HepG2 (cell line): Measurements from ENCODE around the gene SPINT3. TPM values are rescaled to one million over a fixed set of nuclear protein-coding genes. Genes with fewer than 3 reads are reported as not detected.

Experiments used
- ATAC-seq: fragments of 200-7000 bp; cut with Tn5 transposase; 3 replicates; pipeline ENCODE4 v1.9.1; 2020; ENCODE audit warnings: mild to moderate bottlenecking, moderate library complexity
- BruUV-seq: library from RNA; stranded (reverse); fragments of 400-500 nt; replicated peaks from 2 replicates; lab custom pipeline; 2021; lab: Mats Ljungman, UMichigan
- CTCF ChIA-PET: fragments of 300-600 bp; formaldehyde crosslinking; extraction: SDS; loops from one replicate; lab custom pipeline; 2021; ENCODE audit warnings: low total read pairs, inconsistent platforms, low intra/inter-chr PET ratio; lab: Yijun Ruan, JAX
- POLR2A ChIA-PET: fragments of 350-600 bp; sonication (Branson Sonifier 250); formaldehyde crosslinking; loops from one replicate; lab custom pipeline; 2020; ENCODE audit warnings: antibody characterized with exemption, inconsistent platforms; lab: Yijun Ruan, JAX
- DNase-seq: peaks from one replicate; pipeline ENCODE4 v3.0.0-alpha.2; 2015; ENCODE audit warnings: low spot score
- FAIRE-seq: peaks from 3 replicates; lab custom pipeline; 2011; peaks lifted over from hg19 to GRCh38; lab: Jason Lieb, UNC
- H2AFZ ChIP-seq: one replicate; pipeline ENCODE4 v1.6.1; 2011; ENCODE audit warnings: low read length, inconsistent platforms
- H3K27ac ChIP-seq: fragments of 300-600 bp; 3 replicates; pipeline ENCODE4 v1.8.0; 2011; ENCODE audit warnings: mixed run types, mild to moderate bottlenecking, mixed read lengths, low read length, inconsistent platforms; ENCODE audit not compliant: insufficient read depth; ENCODE audit errors: extremely low read length
- H3K27me3 ChIP-seq, 2 experiments: fragments of 200-600 bp in 1 of 2; 2 replicates in 1 of 2; 3 replicates in 1 of 2; pipeline versions ENCODE4 v1.6.0 to v1.8.0; 2011; ENCODE audit warnings: low read length in 2 of 2, mild to moderate bottlenecking in 2 of 2, moderate library complexity in 2 of 2, inconsistent platforms in 1 of 2; ENCODE audit not compliant: insufficient read depth in 2 of 2, control insufficient read depth in 1 of 2
- H3K36me3 ChIP-seq, 2 experiments: fragments of 200-600 bp in 1 of 2; replicated peaks in 1 of 2; 2 replicates in 1 of 2; 3 replicates in 1 of 2; pipeline versions ENCODE4 v1.5.1 to v1.8.0; 2011; ENCODE audit warnings: low read length in 2 of 2, inconsistent platforms in 1 of 2; ENCODE audit not compliant: insufficient read depth in 2 of 2, control insufficient read depth in 1 of 2
- H3K4me1 ChIP-seq: 2 replicates; pipeline ENCODE4 v1.5.1; 2012; ENCODE audit warnings: low read length, inconsistent platforms; ENCODE audit not compliant: insufficient read depth
- H3K4me2 ChIP-seq: 2 replicates; pipeline ENCODE4 v1.6.0; 2011; ENCODE audit warnings: low read depth, low read length, inconsistent platforms
- H3K4me3 ChIP-seq, 3 experiments: fragments of 200-600 bp in 1 of 3; sonication (generic), shearing (Covaris generic) in 1 of 3; replicated peaks in 1 of 3; 2 replicates each; pipeline ENCODE4 v1.5.1; 2011 to 2016; ENCODE audit warnings: low read length in 3 of 3, inconsistent platforms in 2 of 3, low read depth in 2 of 3, mild to moderate bottlenecking in 2 of 3, control low read depth in 1 of 3, mixed read lengths in 1 of 3; ENCODE audit not compliant: insufficient read depth in 1 of 3
- H3K79me2 ChIP-seq: one replicate; pipeline ENCODE4 v1.6.1; 2011; ENCODE audit warnings: low read length, inconsistent platforms; ENCODE audit not compliant: insufficient read depth
- H3K9ac ChIP-seq: 2 replicates; pipeline ENCODE4 v1.6.0; 2011; ENCODE audit warnings: mild to moderate bottlenecking, low read depth, low read length, inconsistent platforms; ENCODE audit not compliant: insufficient read depth
- H3K9me3 ChIP-seq: 2 replicates; pipeline ENCODE4 v1.5.1; 2012; ENCODE audit warnings: mild to moderate bottlenecking, low read length
- H4K20me1 ChIP-seq: 2 replicates; pipeline ENCODE4 v1.6.0; 2011; ENCODE audit warnings: inconsistent platforms, mild to moderate bottlenecking, low read length, moderate library complexity; ENCODE audit not compliant: insufficient read depth
- ATF7-NPFF ChIP-seq: sonication (generic); formaldehyde crosslinking; IDR thresholded peaks from 2 replicates; pipeline ENCODE4 v1.8.1; 2023; ENCODE audit warnings: mild to moderate bottlenecking, low read depth, missing genetic modification reagents, moderate library complexity
- E2F1 ChIP-seq: sonication (generic); formaldehyde crosslinking; IDR thresholded peaks from 2 replicates; pipeline ENCODE4 v1.5.0; 2020; ENCODE audit warnings: missing genetic modification reagents
- GZF1 ChIP-seq: sonication (generic); formaldehyde crosslinking; IDR thresholded peaks from 2 replicates; pipeline ENCODE4 v1.5.1; 2020; ENCODE audit warnings: mild to moderate bottlenecking, missing genetic modification reagents
- MED1 ChIP-seq: sonication (generic); formaldehyde crosslinking; IDR thresholded peaks from 2 replicates; pipeline ENCODE4 v1.4.0; 2020; ENCODE audit warnings: missing genetic modification reagents
- NFIB ChIP-seq: sonication (generic); formaldehyde crosslinking; IDR thresholded peaks from 2 replicates; pipeline ENCODE4 v1.9.0; 2021; ENCODE audit warnings: missing genetic modification reagents, mild to moderate bottlenecking, borderline replicate concordance
- NFIC ChIP-seq: IDR thresholded peaks from 2 replicates; pipeline ENCODE4 v1.6.1; 2012; ENCODE audit warnings: mild to moderate bottlenecking, low read length, inconsistent platforms
- RNF2 ChIP-seq: fragments of 450-650 bp; conservative IDR thresholded peaks from 2 replicates; pipeline ENCODE4 v1.6.1; 2016; ENCODE audit warnings: low read depth
- TBX3 ChIP-seq: fragments of 450-650 bp; IDR thresholded peaks from 2 replicates; pipeline ENCODE4 v1.6.1; 2017; ENCODE audit warnings: antibody characterized with exemption, mild to moderate bottlenecking, inconsistent platforms, borderline replicate concordance
- ZFP36L2 ChIP-seq: sonication (generic); formaldehyde crosslinking; IDR thresholded peaks from 2 replicates; pipeline ENCODE4 v1.4.0; 2020; ENCODE audit warnings: missing genetic modification reagents
- ZNF326 ChIP-seq: sonication (generic); formaldehyde crosslinking; IDR thresholded peaks from 2 replicates; pipeline ENCODE4 v1.4.0; 2020; ENCODE audit warnings: missing genetic modification reagents, borderline replicate concordance
- ZNF713 ChIP-seq: sonication (generic); formaldehyde crosslinking; IDR thresholded peaks from 2 replicates; pipeline ENCODE4 v1.4.0; 2020; ENCODE audit warnings: mild to moderate bottlenecking, missing genetic modification reagents
- WGBS: methylation state at CpG from one replicate; pipeline ENCODE4 v1.1.6; 2017; ENCODE audit warnings: low lambda C conversion rate; 5-methylcytosine and 5-hydroxymethylcytosine counted together
- in situ Hi-C: cut with HindIII; loops from 2 replicates; pipeline ENCODE4 v1.10.0; 2017; ENCODE audit warnings: low pct_unique_long_range_greater_than_20kb; ENCODE audit not compliant: extremely low pct_ligation_motif_present
- intact Hi-C: fragments of 100-400 bp; cut with micrococcal nuclease; formaldehyde crosslinking; loops from one replicate; pipeline ENCODE4 v1.10.0; 2022; ENCODE audit not compliant: unreplicated experiment
- polyA plus RNA-seq, 8 experiments: library from polyadenylated mRNA; depleted of rRNA in 3 of 8; stranded (reverse) in 7 of 8; unstranded in 1 of 8; fragments of >200 nt; fragmentation: Illumina TruSeq in 4 of 8; extraction: Trizol in 4 of 8; gene quantifications; 2 replicates each; pipeline versions ENCODE4 v1.2.1 to v1.2.3, GENCODE V29; 2011 to 2016; ENCODE audit warnings: low read depth in 4 of 8, missing spikeins in 1 of 8, mixed read lengths in 1 of 8; ENCODE audit not compliant: insufficient read depth in 1 of 8
- total RNA-seq, 5 experiments: library from RNA; depleted of rRNA; stranded (reverse); fragments of >200 nt; fragmentation: Illumina TruSeq; extraction: Trizol; gene quantifications; 2 replicates each; pipeline ENCODE4 v1.2.3, GENCODE V29; 2016; ENCODE audit warnings: low read depth in 1 of 5
- TF ChIP-seq, protein P1 (sequence below): sonication (generic); formaldehyde crosslinking; IDR thresholded peaks from 2 replicates; pipeline ENCODE4 v1.5.1; 2020; ENCODE audit warnings: mild to moderate bottlenecking, missing genetic modification reagents, borderline replicate concordance

Gene SPINT3
- total and polyA plus RNA-seq, 2 of the 13 experiments (the other 11 are each of a cell fraction or from before 2014, with no cell fraction given), result not detected

DNA sequence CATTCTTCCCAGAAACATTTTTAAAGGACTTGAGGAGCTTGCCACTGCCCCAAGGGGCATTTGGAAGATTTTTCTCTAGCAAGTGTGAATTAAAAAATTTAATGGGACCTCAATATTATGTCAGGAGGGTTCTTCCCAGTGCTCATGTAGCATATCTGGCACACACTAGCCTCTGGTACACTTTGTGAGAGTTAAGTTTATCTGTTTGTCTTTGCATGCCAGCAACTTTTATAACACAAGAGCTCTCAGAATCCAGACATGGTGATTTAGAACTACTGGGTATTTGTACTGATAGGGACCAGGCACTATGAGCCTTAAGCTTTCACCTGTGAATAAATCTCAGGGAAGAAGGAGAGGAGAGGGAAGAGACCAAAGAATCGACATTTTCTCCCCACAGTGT, 12.9 kb downstream of the SPINT3 start (continued):
- TF ChIP-seq E2F1 (CRISPR knock-in tag), result no peak
- TF ChIP-seq TBX3, result no peak
- no peak for TF ChIP-seq NFIC

- no peak for ATAC-seq
- in situ Hi-C loops, result no loop called here
- TF ChIP-seq ZNF713 (CRISPR knock-in tag) (no peak), GZF1 (CRISPR knock-in tag) (no peak), ZNF326 (no peak), MED1 (CRISPR knock-in tag) (no peak), NFIB (no peak), ATF7-NPFF (CRISPR knock-in tag) (no peak), RNF2 (no peak), ZFP36L2 (CRISPR knock-in tag) (no peak)
- TF ChIP-seq, protein P1, sequence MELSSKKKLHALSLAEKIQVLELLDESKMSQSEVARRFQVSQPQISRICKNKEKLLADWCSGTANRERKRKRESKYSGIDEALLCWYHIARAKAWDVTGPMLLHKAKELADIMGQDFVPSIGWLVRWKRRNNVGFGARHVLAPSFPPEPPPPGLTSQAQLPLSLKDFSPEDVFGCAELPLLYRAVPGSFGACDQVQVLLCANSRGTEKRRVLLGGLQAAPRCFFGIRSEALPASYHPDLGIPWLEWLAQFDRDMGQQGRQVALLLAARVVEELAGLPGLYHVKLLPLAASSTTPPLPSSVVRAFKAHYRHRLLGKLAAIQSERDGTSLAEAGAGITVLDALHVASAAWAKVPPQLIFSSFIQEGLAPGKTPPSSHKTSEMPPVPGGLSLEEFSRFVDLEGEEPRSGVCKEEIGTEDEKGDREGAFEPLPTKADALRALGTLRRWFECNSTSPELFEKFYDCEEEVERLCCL (CRISPR knock-in tag), result no peak
These were observed 13.8 kb downstream of the SPINT3 start for GRCh38 chr20:45501600-45501999.

More at GRCh38 chr20:45501600-45501999, 13.8 kb downstream of the SPINT3 start:
- ChIA-PET POLR2A (no interaction called here), CTCF (no interaction called here)
- no peak overlapping the region for H3K4me2 ChIP-seq
- H3K27me3 ChIP-seq, result peaks cover 3 to 8% of the 10 kb centered on the region in 2 experiments; a peak in 1 of 5 replicates
- WGBS, result 0% methylated on average over 1 of the region's 1 CpG
- H3K27ac ChIP-seq, result no peak overlapping the region
- H3K9me3 ChIP-seq, result no peaks in the 10 kb centered on the region
- no peaks in the 10 kb centered on the region for H3K79me2 ChIP-seq
- DNase-seq (no peak), FAIRE-seq (no peak)
- H3K9ac ChIP-seq, result no peak overlapping the region
- no peak overlapping the region for H3K4me3 ChIP-seq
- BruUV-seq, result no TSS peak
- no peak overlapping the region for H2AFZ ChIP-seq
- intact Hi-C loops, result no loop called here
- H3K4me1 ChIP-seq, result 0 out of 2 replicates have a peak, but pooled peaks cover 5% of the 10 kb centered on the region
- no peaks in the 10 kb centered on the region for H4K20me1 ChIP-seq
- no peaks in the 10 kb centered on the region for H3K36me3 ChIP-seq
